OCI-LY3 (cell line): ENCODE results near the gene CDCP2.

Source experiments
- EZH2phosphoT487 ChIP-seq: fragments of 200-600 bp; shearing (Covaris generic); IDR thresholded peaks from 2 replicates; pipeline ENCODE4 v1.6.1; 2018; ENCODE audit warnings: antibody characterized with exemption, mixed run types, low read depth
- TF ChIP-seq, protein P1 (sequence below): fragments of 200-600, 300-600 bp; sonication (generic); IDR thresholded peaks from 2 replicates; pipeline ENCODE4 v1.5.1; 2014; ENCODE audit warnings: antibody characterized with exemption, low read length, low read depth

DNA sequence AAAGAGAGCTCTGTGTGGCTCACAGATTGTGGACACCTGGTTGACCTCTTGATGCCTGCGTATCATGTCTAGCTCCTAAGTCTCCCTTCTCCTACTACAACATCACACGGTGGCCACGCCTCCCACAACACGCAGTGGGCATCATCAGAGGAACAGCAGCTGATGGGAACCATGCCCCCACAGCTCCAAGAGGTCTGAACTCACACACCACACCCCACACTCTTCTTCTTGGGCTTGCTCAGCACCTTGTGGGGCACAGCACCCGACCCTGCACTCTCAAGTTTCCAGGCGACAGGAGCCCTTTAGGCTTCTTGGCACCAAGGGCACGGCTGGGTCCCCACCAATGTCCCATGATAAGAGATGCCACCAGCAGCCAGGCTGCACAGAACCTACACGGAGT is 18.8 kb upstream of the CDCP2 start:
- TF ChIP-seq, protein P1, sequence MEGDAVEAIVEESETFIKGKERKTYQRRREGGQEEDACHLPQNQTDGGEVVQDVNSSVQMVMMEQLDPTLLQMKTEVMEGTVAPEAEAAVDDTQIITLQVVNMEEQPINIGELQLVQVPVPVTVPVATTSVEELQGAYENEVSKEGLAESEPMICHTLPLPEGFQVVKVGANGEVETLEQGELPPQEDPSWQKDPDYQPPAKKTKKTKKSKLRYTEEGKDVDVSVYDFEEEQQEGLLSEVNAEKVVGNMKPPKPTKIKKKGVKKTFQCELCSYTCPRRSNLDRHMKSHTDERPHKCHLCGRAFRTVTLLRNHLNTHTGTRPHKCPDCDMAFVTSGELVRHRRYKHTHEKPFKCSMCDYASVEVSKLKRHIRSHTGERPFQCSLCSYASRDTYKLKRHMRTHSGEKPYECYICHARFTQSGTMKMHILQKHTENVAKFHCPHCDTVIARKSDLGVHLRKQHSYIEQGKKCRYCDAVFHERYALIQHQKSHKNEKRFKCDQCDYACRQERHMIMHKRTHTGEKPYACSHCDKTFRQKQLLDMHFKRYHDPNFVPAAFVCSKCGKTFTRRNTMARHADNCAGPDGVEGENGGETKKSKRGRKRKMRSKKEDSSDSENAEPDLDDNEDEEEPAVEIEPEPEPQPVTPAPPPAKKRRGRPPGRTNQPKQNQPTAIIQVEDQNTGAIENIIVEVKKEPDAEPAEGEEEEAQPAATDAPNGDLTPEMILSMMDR: no peak
- no peak for TF ChIP-seq EZH2phosphoT487
